ENCODE results near the gene C1QTNF12. TPM values are rescaled to one million over a fixed set of nuclear protein-coding genes. Genes with fewer than 3 reads are reported as not detected.

C1QTNF12 gene
- total RNA-seq, 1 donor from 2014 or later, result 0.28 TPM

- Histone ChIP-seq H3K79me2 (ENCODE audit: low read depth) (no peaks in the 10 kb centered on the region), H2AFZ (replicated peaks) (no peak overlapping the region), H3F3A (ENCODE audit: low read depth) (peaks cover 10% of the 10 kb centered on the region), H3K4me3 (no peak overlapping the region), H3K27ac (no peak overlapping the region), H3K4me1 (no peaks in the 10 kb centered on the region), H3K9ac (no peak overlapping the region), H3K27me3 (no peaks in the 10 kb centered on the region), H3K36me3 (no peaks in the 10 kb centered on the region), H3K9me3 (ENCODE audit: low read depth) (no peaks in the 10 kb centered on the region), H3K4me2 (no peak overlapping the region), H4K20me1 (ENCODE audit: low read depth) (peaks cover 6% of the 10 kb centered on the region)
- H3K27me3 Mint-ChIP-seq (ENCODE audit: insufficient read depth, low read depth), result peaks cover 3% of the 10 kb centered on the region
- no peak overlapping the region for H3K4me3 Mint-ChIP-seq
- H3K9me3 Mint-ChIP-seq, result no peaks in the 10 kb centered on the region
- TF ChIP-seq EZH2 (IDR thresholded peaks at IDR 0.05), result no peak
- no peak for TF ChIP-seq CTCF (IDR thresholded peaks at IDR 0.05)
- TF ChIP-seq EZH2phosphoT487 (IDR thresholded peaks at IDR 0.05), result no peak
- H3K27ac Mint-ChIP-seq, result no peak overlapping the region
- no peak for DNase-seq (ENCODE audit: low spot score)
- peaks cover 9% of the 10 kb centered on the region for H3K4me1 Mint-ChIP-seq
- no peaks in the 10 kb centered on the region for H3K36me3 Mint-ChIP-seq
These were observed 41.0 kb upstream of the C1QTNF12 start for GRCh38 chr1:1287288-1288110.

GRCh38 chr1:1286313-1287261 lies 40.1 kb upstream of the C1QTNF12 start:
- no peaks in the 10 kb centered on the region for H3K4me1 ChIP-seq
- no peak for TF ChIP-seq EZH2 (IDR thresholded peaks at IDR 0.05)
- no peak for TF ChIP-seq CTCF (IDR thresholded peaks at IDR 0.05)
- no peak for TF ChIP-seq EZH2phosphoT487 (IDR thresholded peaks at IDR 0.05)
- DNase-seq (ENCODE audit: low spot score), result no peak

GRCh38 chr1:1285611-1286311 lies 39.2 kb upstream of the C1QTNF12 start:
- no peak overlapping the region for H2AFZ ChIP-seq (replicated peaks)
- H3K27ac ChIP-seq, result no peak overlapping the region
- no peaks in the 10 kb centered on the region for H3K4me1 ChIP-seq
- no peaks in the 10 kb centered on the region for H3K27me3 ChIP-seq
- Mint-ChIP-seq H3K4me1 (peaks cover 11% of the 10 kb centered on the region), H3K27me3 (ENCODE audit: insufficient read depth, low read depth) (peaks cover 5% of the 10 kb centered on the region), H3K27ac (no peak overlapping the region), H3K36me3 (no peaks in the 10 kb centered on the region), H3K4me3 (no peak overlapping the region), H3K9me3 (no peaks in the 10 kb centered on the region)
- no peaks in the 10 kb centered on the region for H3K36me3 ChIP-seq
- TF ChIP-seq EZH2 (IDR thresholded peaks at IDR 0.05), result no peak
- no peak for TF ChIP-seq CTCF (IDR thresholded peaks at IDR 0.05)
- TF ChIP-seq EZH2phosphoT487 (IDR thresholded peaks at IDR 0.05), result no peak
- H4K20me1 ChIP-seq (ENCODE audit: low read depth), result no peaks in the 10 kb centered on the region
- no peak for DNase-seq (ENCODE audit: low spot score)
- H3K4me3 ChIP-seq, result no peak overlapping the region
- no peak overlapping the region for H3K4me2 ChIP-seq
- no peaks in the 10 kb centered on the region for H3K9me3 ChIP-seq (ENCODE audit: low read depth)
- no peak overlapping the region for H3K9ac ChIP-seq
- no peaks in the 10 kb centered on the region for H3K79me2 ChIP-seq (ENCODE audit: low read depth)
- peaks cover 10% of the 10 kb centered on the region for H3F3A ChIP-seq (ENCODE audit: low read depth)

More at GRCh38 chr1:1286313-1287261, 40.1 kb upstream of the C1QTNF12 start:
- peaks cover 10% of the 10 kb centered on the region for H3F3A ChIP-seq (ENCODE audit: low read depth)
- no peak overlapping the region for H3K9ac ChIP-seq
- Mint-ChIP-seq H3K27ac (no peak overlapping the region), H3K4me3 (no peak overlapping the region), H3K4me1 (peaks cover 11% of the 10 kb centered on the region), H3K27me3 (ENCODE audit: insufficient read depth, low read depth) (peaks cover 5% of the 10 kb centered on the region), H3K36me3 (no peaks in the 10 kb centered on the region), H3K9me3 (no peaks in the 10 kb centered on the region)
- H3K27ac ChIP-seq, result no peak overlapping the region
- no peak overlapping the region for H2AFZ ChIP-seq (replicated peaks)
- H3K4me3 ChIP-seq, result no peak overlapping the region
- H3K27me3 ChIP-seq, result no peaks in the 10 kb centered on the region
- no peaks in the 10 kb centered on the region for H3K36me3 ChIP-seq
- H3K9me3 ChIP-seq (ENCODE audit: low read depth), result no peaks in the 10 kb centered on the region
- H3K79me2 ChIP-seq (ENCODE audit: low read depth), result no peaks in the 10 kb centered on the region
- no peaks in the 10 kb centered on the region for H4K20me1 ChIP-seq (ENCODE audit: low read depth)
- no peak overlapping the region for H3K4me2 ChIP-seq

All from neural progenitor cell (in vitro differentiated cells).